Neural cell (in vitro differentiated cells): ENCODE measurements around the gene APOL4. TPM values are rescaled to one million over a fixed set of nuclear protein-coding genes. Genes with fewer than 3 reads are reported as not detected.

Source experiments
- H2AFZ ChIP-seq: fragments of 200-600, 300-800 bp; sonication (generic), shearing (Covaris generic); 2 replicates; pipeline ENCODE4 v1.6.0; 2014; ENCODE audit warnings: low read depth, mild to moderate bottlenecking, antibody characterized with exemption, low read length, moderate library complexity
- H3F3A ChIP-seq: fragments of 200-600 bp; shearing (Covaris generic); 2 replicates; pipeline ENCODE4 v1.6.1; 2016; ENCODE audit warnings: mild to moderate bottlenecking, moderate library complexity, mixed read lengths, antibody characterized with exemption, low read length; ENCODE audit not compliant: insufficient read depth, poor library complexity, severe bottlenecking
- H3K27ac ChIP-seq: fragments of 200-600, 300-800 bp; sonication (generic), shearing (Covaris generic); 2 replicates; pipeline ENCODE4 v1.5.1; 2014; ENCODE audit warnings: mild to moderate bottlenecking, low read length, moderate library complexity
- H3K27me3 ChIP-seq: fragments of 300-800, 200-600 bp; sonication (generic), shearing (Covaris generic); 2 replicates; pipeline ENCODE4 v1.6.0; 2014; ENCODE audit warnings: mild to moderate bottlenecking, low read depth, low read length, moderate library complexity; ENCODE audit not compliant: insufficient read depth
- H3K36me3 ChIP-seq: fragments of 300-800, 200-600 bp; sonication (generic), shearing (Covaris generic); 2 replicates; pipeline ENCODE4 v1.5.1; 2014; ENCODE audit warnings: mild to moderate bottlenecking, antibody characterized with exemption, low read length, moderate library complexity; ENCODE audit not compliant: insufficient read depth
- H3K4me2 ChIP-seq: fragments of 300-800, 200-600 bp; sonication (generic), shearing (Covaris generic); 2 replicates; pipeline ENCODE4 v1.6.0; 2014; ENCODE audit warnings: mild to moderate bottlenecking, low read length
- H3K4me3 ChIP-seq: fragments of 300-800, 200-600 bp; sonication (generic), shearing (Covaris generic); 2 replicates; pipeline ENCODE4 v1.5.1; 2014; ENCODE audit warnings: mild to moderate bottlenecking, low read length, moderate library complexity
- H3K79me2 ChIP-seq: fragments of 200-600 bp; shearing (Covaris generic); replicated peaks from 2 replicates; pipeline ENCODE4 v1.6.0; 2014; ENCODE audit warnings: mild to moderate bottlenecking, low read length, moderate library complexity; ENCODE audit not compliant: insufficient read depth
- H3K9ac ChIP-seq: fragments of 300-800, 200-600 bp; sonication (generic), shearing (Covaris generic); 2 replicates; pipeline ENCODE4 v1.6.1; 2016; ENCODE audit warnings: mild to moderate bottlenecking, low read length, mixed read lengths
- H3K9me2 ChIP-seq: fragments of 200-600 bp; shearing (Covaris generic); 2 replicates; pipeline ENCODE4 v1.6.1; 2016; ENCODE audit warnings: mild to moderate bottlenecking, low read length, mixed read lengths; ENCODE audit not compliant: insufficient read depth
- H3K9me3 ChIP-seq: fragments of 200-600, 300-800 bp; sonication (generic), shearing (Covaris generic); 2 replicates; pipeline ENCODE4 v1.6.1; 2016; ENCODE audit warnings: mild to moderate bottlenecking, mixed run types, low read length, moderate library complexity, mixed read lengths
- H4K20me1 ChIP-seq: fragments of 200-600 bp; shearing (Covaris generic); 2 replicates; pipeline ENCODE4 v1.6.1; 2016; ENCODE audit warnings: mild to moderate bottlenecking, mixed run types; ENCODE audit not compliant: insufficient read depth
- CTCF ChIP-seq: fragments of 450-650 bp; IDR thresholded peaks from 2 replicates; pipeline ENCODE4 v1.5.1; 2014; ENCODE audit warnings: antibody characterized with exemption, mild to moderate bottlenecking, moderate library complexity; ENCODE audit not compliant: poor library complexity, severe bottlenecking
- EP300 ChIP-seq: fragments of 450-650 bp; conservative IDR thresholded peaks from 2 replicates; pipeline ENCODE4 v1.6.1; 2014; ENCODE audit warnings: antibody characterized with exemption, mild to moderate bottlenecking, moderate library complexity; ENCODE audit not compliant: poor library complexity, severe bottlenecking
- EZH2 ChIP-seq: fragments of 200-600, 300-800 bp; shearing (Covaris generic), sonication (generic); IDR thresholded peaks from 2 replicates; pipeline ENCODE4 v1.6.1; 2014; ENCODE audit warnings: antibody characterized with exemption, low read length, borderline replicate concordance, mild to moderate bottlenecking; ENCODE audit not compliant: insufficient read depth, poor library complexity, severe bottlenecking
- MXI1 ChIP-seq: fragments of 450-650 bp; conservative IDR thresholded peaks from 2 replicates; pipeline ENCODE4 v1.6.1; 2014; ENCODE audit warnings: antibody characterized with exemption, mild to moderate bottlenecking; ENCODE audit not compliant: poor library complexity, severe bottlenecking
- POLR2AphosphoS5 ChIP-seq: IDR thresholded peaks from 2 replicates; pipeline ENCODE4 v1.6.1; 2012
- RAD21 ChIP-seq: fragments of 450-650 bp; conservative IDR thresholded peaks from 2 replicates; pipeline ENCODE4 v1.6.1; 2014; ENCODE audit warnings: antibody characterized with exemption, mild to moderate bottlenecking, moderate library complexity
- REST ChIP-seq: IDR thresholded peaks from 2 replicates; pipeline ENCODE4 v1.6.1; 2012; ENCODE audit warnings: borderline replicate concordance
- SMC3 ChIP-seq: fragments of 450-650 bp; conservative IDR thresholded peaks from 2 replicates; pipeline ENCODE4 v1.6.1; 2014; ENCODE audit warnings: antibody characterized with exemption, mild to moderate bottlenecking, moderate library complexity; ENCODE audit not compliant: poor library complexity
- TAF1 ChIP-seq: IDR thresholded peaks from 2 replicates; pipeline ENCODE4 v1.6.1; 2012; ENCODE audit warnings: low read depth
- polyA plus RNA-seq: library from polyadenylated mRNA; depleted of rRNA; stranded (reverse); fragments of >200 nt; gene quantifications from 2 replicates; pipeline ENCODE4 v1.2.3, GENCODE V29; 2014

Gene APOL4
- polyA plus RNA-seq, 1 donor from 2014 or later: not detected

DNA sequence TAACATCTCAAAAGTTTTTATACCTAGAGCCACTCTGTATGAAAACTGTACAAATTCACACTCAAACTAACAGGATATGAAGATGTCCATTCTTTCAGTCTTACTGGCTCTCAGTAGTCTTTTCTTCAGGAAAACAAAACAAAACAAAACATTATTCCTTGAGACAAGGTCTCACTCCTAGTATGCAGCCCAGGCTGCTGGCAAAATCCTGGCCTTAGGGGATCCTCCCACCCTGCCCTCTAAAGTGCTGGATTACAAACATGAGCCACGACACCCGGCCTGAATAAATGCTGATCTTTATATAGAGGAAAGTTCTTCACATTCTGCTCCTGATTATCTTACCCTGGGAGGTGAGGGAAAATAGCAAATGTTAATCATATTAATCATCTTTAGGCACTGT lies 32.6 kb upstream of the APOL4 start:
- no peak overlapping the region for H2AFZ ChIP-seq
- no peaks in the 10 kb centered on the region for H4K20me1 ChIP-seq
- H3K9me3 ChIP-seq: no peaks in the 10 kb centered on the region
- no peak overlapping the region for H3K4me2 ChIP-seq
- no peaks in the 10 kb centered on the region for H3K79me2 ChIP-seq
- H3K9me2 ChIP-seq: no peaks in the 10 kb centered on the region
- no peaks in the 10 kb centered on the region for H3K36me3 ChIP-seq
- no peaks in the 10 kb centered on the region for H3F3A ChIP-seq
- H3K27ac ChIP-seq: no peak overlapping the region
- no peaks in the 10 kb centered on the region for H3K27me3 ChIP-seq
- H3K4me3 ChIP-seq: no peak overlapping the region
- no peak overlapping the region for H3K9ac ChIP-seq
- TF ChIP-seq CTCF (no peak), TAF1 (no peak), EZH2 (no peak), REST (no peak), SMC3 (no peak), POLR2AphosphoS5 (no peak), RAD21 (no peak)

- no peak overlapping the region for H3K4me3 ChIP-seq
- H3K27ac ChIP-seq: no peak overlapping the region
- H3K79me2 ChIP-seq: no peaks in the 10 kb centered on the region
- H4K20me1 ChIP-seq: no peaks in the 10 kb centered on the region
- no peak overlapping the region for H3K4me2 ChIP-seq
- H3K9me2 ChIP-seq: no peaks in the 10 kb centered on the region
- no peaks in the 10 kb centered on the region for H3F3A ChIP-seq
- no peaks in the 10 kb centered on the region for H3K9me3 ChIP-seq
- no peak for TF ChIP-seq MXI1
- TF ChIP-seq EZH2: no peak
- TF ChIP-seq CTCF: no peak
- no peak for TF ChIP-seq SMC3
- no peak for TF ChIP-seq REST
- TF ChIP-seq EP300: no peak
- TF ChIP-seq RAD21: no peak
- TF ChIP-seq POLR2AphosphoS5: no peak
- no peak for TF ChIP-seq TAF1
- H3K27me3 ChIP-seq: no peaks in the 10 kb centered on the region
- no peak overlapping the region for H2AFZ ChIP-seq
- no peaks in the 10 kb centered on the region for H3K36me3 ChIP-seq
- H3K9ac ChIP-seq: no peak overlapping the region
Observed at GRCh38 chr22:36233796-36234195, 32.2 kb upstream of the APOL4 start.
